Activated naive CD4-positive, alpha-beta T cell treated with anti-CD3 and anti-CD28 coated beads, Interleukin-2, amount 50 U/mL, for 24 hours (primary cell): ENCODE measurements around the gene GCAT.

ENCODE experiments used
- H3K27ac Mint-ChIP-seq: one replicate; pipeline ENCODE4 v1.8.0; 2021; ENCODE audit warnings: mild to moderate bottlenecking, mixed read lengths
- H3K27me3 Mint-ChIP-seq: one replicate; pipeline ENCODE4 v1.8.0; 2021; ENCODE audit warnings: mixed read lengths
- H3K36me3 Mint-ChIP-seq: one replicate; pipeline ENCODE4 v1.8.0; 2021; ENCODE audit warnings: mixed read lengths
- H3K4me1 Mint-ChIP-seq: one replicate; pipeline ENCODE4 v1.8.0; 2021; ENCODE audit warnings: mixed read lengths
- H3K4me3 Mint-ChIP-seq: one replicate; pipeline ENCODE4 v1.8.0; 2021; ENCODE audit warnings: mild to moderate bottlenecking, mixed read lengths
- H3K9me3 Mint-ChIP-seq: one replicate; pipeline ENCODE4 v1.8.0; 2021; ENCODE audit warnings: mixed read lengths

Gene GCAT

GRCh38 chr22:37844904-37845329, 37.2 kb downstream of the GCAT start:
- H3K27me3 Mint-ChIP-seq: no peaks in the 10 kb centered on the region
- H3K9me3 Mint-ChIP-seq: no peaks in the 10 kb centered on the region
- H3K27ac Mint-ChIP-seq: no peak overlapping the region
- peak overlapping the region; percentile 81 for H3K4me3 Mint-ChIP-seq
- H3K4me1 Mint-ChIP-seq: peaks cover 35% of the 10 kb centered on the region
- H3K36me3 Mint-ChIP-seq: peaks cover 7% of the 10 kb centered on the region

GRCh38 chr22:37846433-37846832, 38.7 kb downstream of the GCAT start:
- Mint-ChIP-seq H3K36me3 (peaks cover 11% of the 10 kb centered on the region), H3K27me3 (no peaks in the 10 kb centered on the region), H3K27ac (no peak overlapping the region), H3K9me3 (no peaks in the 10 kb centered on the region), H3K4me1 (peaks cover 47% of the 10 kb centered on the region), H3K4me3 (no peak overlapping the region)

- peak overlapping the region; percentile 99 for H3K4me3 Mint-ChIP-seq
- H3K36me3 Mint-ChIP-seq: peaks cover 18% of the 10 kb centered on the region
- no peaks in the 10 kb centered on the region for H3K9me3 Mint-ChIP-seq
- H3K4me1 Mint-ChIP-seq: peaks cover 51% of the 10 kb centered on the region
- peak overlapping the region; percentile 99 for H3K27ac Mint-ChIP-seq
- H3K27me3 Mint-ChIP-seq: no peaks in the 10 kb centered on the region
Measured at GRCh38 chr22:37848587-37849088, 40.9 kb downstream of the GCAT start.

GRCh38 chr22:37849089-37849751, 41.5 kb downstream of the GCAT start, which contains the start of gene EIF3L:
Gene EIF3L (plus strand): TSS chr22:37849419. CDS start chr22:37849450, 31 bp downstream.
- Mint-ChIP-seq H3K4me1 (peaks cover 56% of the 10 kb centered on the region), H3K36me3 (peaks cover 22% of the 10 kb centered on the region), H3K27ac (peak within 1 kb of the TSS; percentile 99), H3K4me3 (peak within 1 kb of the TSS; percentile 99), H3K27me3 (no peaks in the 10 kb centered on the region), H3K9me3 (no peaks in the 10 kb centered on the region)

GRCh38 chr22:37850801-37851200, 43.1 kb downstream of the GCAT start:
- Mint-ChIP-seq H3K27me3 (no peaks in the 10 kb centered on the region), H3K9me3 (no peaks in the 10 kb centered on the region), H3K36me3 (peaks cover 24% of the 10 kb centered on the region), H3K27ac (peak overlapping the region; percentile 11), H3K4me3 (peak overlapping the region; percentile 99), H3K4me1 (peaks cover 66% of the 10 kb centered on the region)

GRCh38 chr22:37852418-37852817, 44.7 kb downstream of the GCAT start:
- Mint-ChIP-seq H3K9me3 (no peaks in the 10 kb centered on the region), H3K4me1 (peaks cover 63% of the 10 kb centered on the region), H3K27me3 (no peaks in the 10 kb centered on the region), H3K36me3 (peaks cover 24% of the 10 kb centered on the region), H3K27ac (no peak overlapping the region), H3K4me3 (no peak overlapping the region)

GRCh38 chr22:37854946-37855345, 47.2 kb downstream of the GCAT start:
- peaks cover 17% of the 10 kb centered on the region for H3K36me3 Mint-ChIP-seq
- peaks cover 44% of the 10 kb centered on the region for H3K4me1 Mint-ChIP-seq
- H3K27ac Mint-ChIP-seq: no peak overlapping the region

GRCh38 chr22:37855462-37855861, 47.7 kb downstream of the GCAT start:
- H3K4me1 Mint-ChIP-seq: peaks cover 42% of the 10 kb centered on the region
- no peaks in the 10 kb centered on the region for H3K9me3 Mint-ChIP-seq
- H3K27ac Mint-ChIP-seq: no peak overlapping the region
- peaks cover 17% of the 10 kb centered on the region for H3K36me3 Mint-ChIP-seq
- no peaks in the 10 kb centered on the region for H3K27me3 Mint-ChIP-seq
- no peak overlapping the region for H3K4me3 Mint-ChIP-seq

More at GRCh38 chr22:37854946-37855345, 47.2 kb downstream of the GCAT start:
- H3K9me3 Mint-ChIP-seq: no peaks in the 10 kb centered on the region
- H3K4me3 Mint-ChIP-seq: no peak overlapping the region
- no peaks in the 10 kb centered on the region for H3K27me3 Mint-ChIP-seq

- peaks cover 17% of the 10 kb centered on the region for H3K36me3 Mint-ChIP-seq
- no peaks in the 10 kb centered on the region for H3K9me3 Mint-ChIP-seq
- H3K27me3 Mint-ChIP-seq: no peaks in the 10 kb centered on the region
- no peak overlapping the region for H3K4me3 Mint-ChIP-seq
- H3K27ac Mint-ChIP-seq: no peak overlapping the region
- peaks cover 14% of the 10 kb centered on the region for H3K4me1 Mint-ChIP-seq
Measured at GRCh38 chr22:37860796-37861421, 53.2 kb downstream of the GCAT start.

- H3K27me3 Mint-ChIP-seq: no peaks in the 10 kb centered on the region
- no peaks in the 10 kb centered on the region for H3K9me3 Mint-ChIP-seq
- no peak overlapping the region for H3K4me3 Mint-ChIP-seq
- H3K4me1 Mint-ChIP-seq: peaks cover 14% of the 10 kb centered on the region
- H3K27ac Mint-ChIP-seq: peak overlapping the region; percentile 8
- H3K36me3 Mint-ChIP-seq: peaks cover 17% of the 10 kb centered on the region
Measured at GRCh38 chr22:37862570-37863325, 55.0 kb downstream of the GCAT start.

GRCh38 chr22:37865510-37865909, 57.8 kb downstream of the GCAT start:
- Mint-ChIP-seq H3K4me3 (no peak overlapping the region), H3K27me3 (no peaks in the 10 kb centered on the region), H3K36me3 (peaks cover 20% of the 10 kb centered on the region), H3K4me1 (peaks cover 14% of the 10 kb centered on the region), H3K9me3 (no peaks in the 10 kb centered on the region), H3K27ac (no peak overlapping the region)
